GM18511 (cell line): ENCODE measurements around the gene TCF4.

Experiments
- ATAC-seq: cut with Tn5 transposase; IDR thresholded peaks from one replicate; pipeline ENCODE4 v1.9.1; 2021; ENCODE audit warnings: mild to moderate bottlenecking, moderate library complexity; ENCODE audit not compliant: unreplicated experiment

Gene TCF4

GRCh38 chr18:55221622-55222021 is 366.4 kb downstream of the TCF4 start:
- peak; percentile 6 for ATAC-seq

GRCh38 chr18:55220523-55220922 is 367.5 kb downstream of the TCF4 start:
- ATAC-seq: peak; percentile 87

- no peak for ATAC-seq
Observed at GRCh38 chr18:55219823-55220222, 368.2 kb downstream of the TCF4 start.

GRCh38 chr18:55219059-55219458 is 368.9 kb downstream of the TCF4 start:
- no peak for ATAC-seq

- ATAC-seq: no peak
Observed at GRCh38 chr18:55214969-55215368, 373.0 kb downstream of the TCF4 start.

- no peak for ATAC-seq
Observed at GRCh38 chr18:55214534-55214933, 373.5 kb downstream of the TCF4 start.

GRCh38 chr18:55213586-55213985 is 374.4 kb downstream of the TCF4 start:
- ATAC-seq: no peak

GRCh38 chr18:55206927-55207326 is 381.1 kb downstream of the TCF4 start:
- ATAC-seq: no peak

GRCh38 chr18:55202232-55202917 is 385.6 kb downstream of the TCF4 start:
- no peak for ATAC-seq

GRCh38 chr18:55199291-55199963 is 388.6 kb downstream of the TCF4 start:
- ATAC-seq: no peak

- ATAC-seq: no peak
Observed at GRCh38 chr18:55195863-55196262, 392.1 kb downstream of the TCF4 start.

- ATAC-seq: no peak
Observed at GRCh38 chr18:55189972-55190371, 398.0 kb downstream of the TCF4 start.

- ATAC-seq: no peak
Observed at GRCh38 chr18:55186588-55186987, 401.4 kb downstream of the TCF4 start.

GRCh38 chr18:55185391-55185790 is 402.6 kb downstream of the TCF4 start:
- no peak for ATAC-seq

GRCh38 chr18:55179835-55180234 is 408.2 kb downstream of the TCF4 start:
- ATAC-seq: no peak

GRCh38 chr18:55179425-55179824 is 408.6 kb downstream of the TCF4 start:
- no peak for ATAC-seq

- no peak for ATAC-seq
Observed at GRCh38 chr18:55173291-55173690, 414.7 kb downstream of the TCF4 start.
